ENCODE results near the gene P3R3URF.

P3R3URF gene

DNA sequence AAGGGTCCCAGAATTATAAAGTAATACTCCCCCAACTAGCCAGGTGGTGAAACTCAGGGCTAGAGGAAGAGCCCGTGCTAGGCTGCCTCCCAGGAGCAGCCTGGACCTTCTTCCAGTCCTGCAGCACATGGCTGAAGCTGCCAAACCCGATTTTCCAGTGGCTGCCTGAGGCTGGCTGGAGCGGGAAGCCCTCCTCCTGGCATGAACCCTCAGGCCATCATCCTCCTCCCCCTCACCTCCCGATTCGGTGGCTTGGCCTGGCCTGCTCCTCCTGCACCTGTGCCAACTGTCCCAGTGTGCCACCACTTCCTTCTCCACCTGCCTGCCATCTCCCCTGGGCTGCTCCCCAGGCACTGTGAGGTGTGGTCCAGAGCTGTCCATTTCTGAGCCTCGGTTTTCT lies 4.4 kb downstream of the P3R3URF start:
- peak overlapping the region; percentile 71 to 97 (median 90) for H3K4me2 ChIP-seq
- no peaks in the 10 kb centered on the region for H3K36me3 ChIP-seq
- peaks cover 49 to 81% (median 56%) of the 10 kb centered on the region in 10 experiments for H3K4me1 ChIP-seq
- peak overlapping the region in 9 of 11 experiments; percentile 24 to 56 (median 47); a peak in 15 of 22 replicates for H3K27ac ChIP-seq
- H3K9ac ChIP-seq = peak overlapping the region in 7 of 11 experiments; percentile 9 to 50 (median 36); a peak in 7 of 22 replicates
- no peaks in the 10 kb centered on the region for H3K9me3 ChIP-seq (replicated peaks in 1 of 11)
- H3K4me3 ChIP-seq = peak overlapping the region in 4 of 10 experiments; percentile 7 to 49 (median 30); a peak in 3 of 20 replicates
- H4K20me1 ChIP-seq = no peaks in the 10 kb centered on the region
- peaks cover 4 to 11% (median 8%) of the 10 kb centered on the region in 11 experiments; a peak in 14 of 22 replicates for H3K27me3 ChIP-seq
- no peak for TF ChIP-seq Cebpa-rat (IDR thresholded peaks at IDR 0.05)

DNA sequence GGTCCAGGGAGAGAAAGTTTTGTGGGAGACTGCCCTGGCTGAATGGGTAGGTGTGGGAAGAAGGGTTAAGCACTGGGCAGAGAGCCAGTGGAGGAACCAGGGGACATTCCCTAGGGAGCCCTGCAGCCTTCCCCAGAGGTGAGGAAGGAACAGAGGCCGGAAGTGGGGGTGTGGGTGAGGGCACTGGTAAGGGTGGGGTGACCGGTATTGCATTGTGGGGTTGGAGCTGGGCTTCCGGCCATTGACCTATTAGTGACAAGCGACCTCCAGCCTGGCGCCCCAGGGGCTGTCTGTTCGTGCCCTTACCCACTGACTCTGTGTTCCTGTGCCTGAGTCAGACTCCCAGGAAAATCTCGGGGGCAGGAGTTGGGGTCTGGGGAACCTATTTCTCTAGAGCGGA lies 4.9 kb downstream of the P3R3URF start:
- no peaks in the 10 kb centered on the region for H3K36me3 ChIP-seq
- peak overlapping the region in 7 of 11 experiments; percentile 9 to 50 (median 36); a peak in 7 of 22 replicates for H3K9ac ChIP-seq
- peak overlapping the region in 9 of 11 experiments; percentile 24 to 56 (median 47); a peak in 15 of 22 replicates for H3K27ac ChIP-seq
- peaks cover 9 to 16% (median 13%) of the 10 kb centered on the region in 11 experiments; a peak in 14 of 22 replicates for H3K27me3 ChIP-seq
- peak overlapping the region; percentile 71 to 97 (median 90) for H3K4me2 ChIP-seq
- no peaks in the 10 kb centered on the region for H4K20me1 ChIP-seq
- H3K9me3 ChIP-seq (replicated peaks in 1 of 11) = no peaks in the 10 kb centered on the region
- TF ChIP-seq Cebpa-rat (IDR thresholded peaks at IDR 0.05) = no peak
- peaks cover 50 to 82% (median 56%) of the 10 kb centered on the region in 10 experiments for H3K4me1 ChIP-seq
- peak overlapping the region in 6 of 10 experiments; percentile 7 to 49 (median 19); a peak in 7 of 20 replicates for H3K4me3 ChIP-seq

DNA sequence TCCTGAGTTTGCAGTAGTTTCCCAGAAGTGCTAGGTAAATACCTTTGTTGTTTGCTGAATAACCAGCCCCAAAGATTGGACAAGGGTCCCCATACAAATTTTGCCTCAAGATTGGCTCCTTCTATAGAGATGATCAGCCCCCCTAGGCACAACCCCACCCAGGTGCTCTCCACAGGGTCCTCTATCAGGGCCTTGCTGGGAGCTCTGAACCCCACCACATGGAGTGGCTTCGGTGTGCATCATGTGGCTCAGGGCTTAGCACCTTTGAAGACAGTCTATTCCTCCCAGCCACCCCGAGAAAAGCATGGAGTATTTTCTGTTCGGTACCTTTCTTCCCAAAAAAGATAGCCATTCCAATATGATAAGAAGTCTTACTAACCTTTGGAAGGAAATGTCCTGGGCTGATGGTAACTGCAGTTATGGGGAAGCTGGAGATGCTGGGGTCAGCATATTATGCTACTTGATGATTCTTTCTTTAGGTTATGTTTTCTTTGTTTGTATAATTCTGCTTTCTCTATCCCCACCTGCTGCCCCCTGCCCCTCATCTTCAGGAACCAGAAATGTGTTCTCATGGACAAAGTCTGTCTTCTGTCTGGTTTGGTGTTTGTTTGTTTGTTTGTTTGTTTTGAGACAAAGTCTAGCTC lies 6.4 kb downstream of the P3R3URF start:
- peak overlapping the region in 5 of 11 experiments; percentile 71 to 97 (median 85); a peak in 8 of 22 replicates for H3K4me2 ChIP-seq
- H3K4me1 ChIP-seq = peaks cover 49 to 72% (median 51%) of the 10 kb centered on the region in 10 experiments
- no peak for TF ChIP-seq Cebpa-rat (IDR thresholded peaks at IDR 0.05)
- peaks cover 9 to 18% (median 14%) of the 10 kb centered on the region in 11 experiments; a peak in 15 of 22 replicates for H3K27me3 ChIP-seq
- H3K36me3 ChIP-seq = no peaks in the 10 kb centered on the region
- no peaks in the 10 kb centered on the region for H4K20me1 ChIP-seq
- H3K9ac ChIP-seq = no peak overlapping the region
- no peak overlapping the region for H3K27ac ChIP-seq
- no peaks in the 10 kb centered on the region for H3K9me3 ChIP-seq (replicated peaks in 1 of 11)
- no peak overlapping the region for H3K4me3 ChIP-seq

DNA sequence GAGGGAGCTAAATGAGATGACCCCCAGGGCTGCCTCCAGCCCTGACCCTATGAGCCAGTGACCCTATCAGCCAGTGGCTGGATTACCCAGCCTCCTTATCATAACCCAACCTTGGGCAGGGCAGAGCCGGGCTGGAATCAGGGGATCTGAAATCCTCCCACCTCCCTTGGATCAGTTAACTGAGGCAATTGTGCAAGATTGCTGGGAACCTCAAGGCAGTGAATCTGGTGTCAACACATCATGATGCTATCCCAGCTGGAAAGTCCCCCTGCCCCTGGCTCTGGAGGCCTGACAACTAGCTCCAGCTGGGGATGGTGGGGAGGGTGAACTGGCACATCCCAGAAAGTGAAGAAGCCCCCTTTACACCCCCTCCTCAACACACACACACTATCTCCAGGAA lies 7.8 kb downstream of the P3R3URF start:
- H3K27me3 ChIP-seq = peaks cover 9 to 18% (median 14%) of the 10 kb centered on the region in 11 experiments; a peak in 15 of 22 replicates
- no peak overlapping the region; a peak in 1 of 22 replicates for H3K4me2 ChIP-seq
- H3K4me1 ChIP-seq = peaks cover 44 to 58% (median 47%) of the 10 kb centered on the region in 10 experiments
- H4K20me1 ChIP-seq = no peaks in the 10 kb centered on the region
- TF ChIP-seq Cebpa-rat (IDR thresholded peaks at IDR 0.05) = no peak
- no peak overlapping the region for H3K4me3 ChIP-seq
- H3K9me3 ChIP-seq (replicated peaks in 1 of 11) = no peaks in the 10 kb centered on the region
- H3K36me3 ChIP-seq = no peaks in the 10 kb centered on the region
- H3K9ac ChIP-seq = no peak overlapping the region
- H3K27ac ChIP-seq = no peak overlapping the region

DNA sequence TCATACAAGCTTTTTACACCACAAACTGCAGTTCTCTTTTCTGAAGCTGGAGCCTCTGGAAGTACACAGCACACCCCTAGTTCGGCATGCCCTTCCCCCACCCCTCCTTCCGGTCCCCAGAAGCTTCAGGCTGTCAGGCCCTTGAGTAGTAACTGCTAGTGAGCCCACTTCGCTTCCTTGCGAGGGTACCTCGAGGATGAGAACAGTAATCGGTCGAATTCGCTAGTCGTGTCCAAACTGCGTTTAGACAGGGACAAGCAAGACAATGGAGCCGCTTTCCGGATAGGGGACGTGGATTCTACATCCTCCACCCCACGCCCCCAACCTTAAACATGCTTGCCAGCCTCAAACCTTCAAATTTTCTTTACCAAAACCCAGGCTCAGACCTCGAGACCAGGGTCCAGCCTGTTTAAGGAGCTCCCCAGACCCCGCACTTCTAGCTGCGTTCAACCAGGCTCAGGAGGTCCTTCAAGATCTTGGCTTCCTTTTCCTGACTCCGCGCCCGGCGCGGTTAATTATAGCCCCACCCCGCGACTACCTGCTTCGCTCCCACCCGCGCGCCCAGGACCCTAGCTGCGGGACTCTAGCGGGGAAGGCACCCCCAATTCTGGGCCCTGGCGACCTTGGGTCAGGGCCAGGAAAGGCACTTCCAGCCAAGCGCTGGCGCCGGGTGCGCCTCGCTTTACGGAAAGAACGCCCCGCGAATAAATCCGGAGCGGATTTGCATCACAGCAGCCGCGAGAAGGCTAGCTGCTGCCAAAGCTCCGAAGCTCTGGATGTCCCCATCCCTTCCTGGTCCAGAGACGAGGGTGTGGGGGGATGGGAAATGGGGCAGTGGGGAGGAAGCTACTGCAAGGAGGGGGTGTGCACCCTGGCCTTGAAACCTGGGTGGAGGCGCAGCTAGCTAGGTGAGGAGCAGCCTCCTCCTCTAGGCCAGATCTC lies 9.5 kb downstream of the P3R3URF start:
- Histone ChIP-seq H3K9ac (peak overlapping the region in 10 of 11 experiments; percentile 8 to 59 (median 46); a peak in 15 of 22 replicates), H3K36me3 (no peaks in the 10 kb centered on the region), H3K4me2 (peak overlapping the region; percentile 58 to 82 (median 73)), H3K4me3 (peak overlapping the region; percentile 31 to 67 (median 52); a peak in 19 of 20 replicates), H3K4me1 (peaks cover 28 to 41% (median 30%) of the 10 kb centered on the region in 10 experiments), H4K20me1 (no peaks in the 10 kb centered on the region), H3K27ac (peak overlapping the region in 3 of 11 experiments; percentile 8 to 37 (median 32); a peak in 6 of 22 replicates), H3K9me3 (replicated peaks in 1 of 11) (no peaks in the 10 kb centered on the region), H3K27me3 (peaks cover 9 to 18% (median 14%) of the 10 kb centered on the region in 11 experiments; a peak in 15 of 22 replicates)
- TF ChIP-seq Cebpa-rat (IDR thresholded peaks at IDR 0.05) = no peak

DNA sequence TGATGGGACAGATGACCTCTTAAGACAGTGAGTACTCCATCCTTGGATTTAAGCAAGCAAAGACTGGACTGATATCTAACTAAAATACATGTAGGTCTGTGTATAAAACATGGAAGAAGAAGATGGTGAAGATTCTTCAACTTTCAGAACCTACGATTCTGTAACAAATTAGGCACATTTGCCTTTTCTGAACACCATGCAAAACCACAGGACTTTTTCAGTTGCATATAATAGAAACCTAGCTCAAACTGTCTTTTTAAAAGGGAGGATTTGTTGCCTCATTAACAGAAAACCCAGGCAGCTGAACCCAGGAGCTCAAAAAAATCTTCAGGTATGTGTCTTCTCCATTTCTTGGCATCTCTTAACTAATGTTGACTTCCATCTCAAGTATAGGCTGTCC lies 16.1 kb downstream of the P3R3URF start:
- H3K27me3 ChIP-seq = no peaks in the 10 kb centered on the region
- TF ChIP-seq Cebpa-rat (IDR thresholded peaks at IDR 0.05) = no peak
- H3K4me1 ChIP-seq = no peaks in the 10 kb centered on the region
- H3K27ac ChIP-seq = no peak overlapping the region
- no peak overlapping the region for H3K4me2 ChIP-seq
- H4K20me1 ChIP-seq = no peaks in the 10 kb centered on the region
- no peak overlapping the region for H3K4me3 ChIP-seq
- no peaks in the 10 kb centered on the region for H3K36me3 ChIP-seq
- H3K9me3 ChIP-seq (replicated peaks in 1 of 11) = no peaks in the 10 kb centered on the region
- H3K9ac ChIP-seq = no peak overlapping the region

DNA sequence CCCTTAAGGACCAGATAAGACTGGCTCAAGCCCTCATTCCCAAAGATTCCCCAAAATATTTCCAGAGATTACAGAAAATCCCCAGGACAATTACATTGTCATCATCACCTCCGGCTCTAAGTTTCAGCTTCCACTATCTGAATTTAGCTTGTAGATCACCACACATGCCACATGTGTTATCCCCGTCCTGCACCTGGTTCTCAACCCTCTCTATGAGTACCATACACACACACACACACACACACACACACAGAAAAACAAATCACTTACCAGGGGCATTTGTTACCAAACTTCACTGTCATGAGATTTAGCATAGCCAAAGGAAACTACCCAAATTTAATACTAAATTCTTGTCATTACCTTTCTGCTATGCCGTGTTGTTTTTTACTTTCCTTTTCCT lies 16.8 kb downstream of the P3R3URF start:
- Histone ChIP-seq H4K20me1 (no peaks in the 10 kb centered on the region), H3K9me3 (replicated peaks in 1 of 11) (no peaks in the 10 kb centered on the region), H3K36me3 (no peaks in the 10 kb centered on the region), H3K9ac (no peak overlapping the region), H3K4me1 (no peaks in the 10 kb centered on the region), H3K27me3 (no peaks in the 10 kb centered on the region), H3K27ac (no peak overlapping the region), H3K4me2 (no peak overlapping the region), H3K4me3 (no peak overlapping the region)
- TF ChIP-seq Cebpa-rat (IDR thresholded peaks at IDR 0.05) = no peak

DNA sequence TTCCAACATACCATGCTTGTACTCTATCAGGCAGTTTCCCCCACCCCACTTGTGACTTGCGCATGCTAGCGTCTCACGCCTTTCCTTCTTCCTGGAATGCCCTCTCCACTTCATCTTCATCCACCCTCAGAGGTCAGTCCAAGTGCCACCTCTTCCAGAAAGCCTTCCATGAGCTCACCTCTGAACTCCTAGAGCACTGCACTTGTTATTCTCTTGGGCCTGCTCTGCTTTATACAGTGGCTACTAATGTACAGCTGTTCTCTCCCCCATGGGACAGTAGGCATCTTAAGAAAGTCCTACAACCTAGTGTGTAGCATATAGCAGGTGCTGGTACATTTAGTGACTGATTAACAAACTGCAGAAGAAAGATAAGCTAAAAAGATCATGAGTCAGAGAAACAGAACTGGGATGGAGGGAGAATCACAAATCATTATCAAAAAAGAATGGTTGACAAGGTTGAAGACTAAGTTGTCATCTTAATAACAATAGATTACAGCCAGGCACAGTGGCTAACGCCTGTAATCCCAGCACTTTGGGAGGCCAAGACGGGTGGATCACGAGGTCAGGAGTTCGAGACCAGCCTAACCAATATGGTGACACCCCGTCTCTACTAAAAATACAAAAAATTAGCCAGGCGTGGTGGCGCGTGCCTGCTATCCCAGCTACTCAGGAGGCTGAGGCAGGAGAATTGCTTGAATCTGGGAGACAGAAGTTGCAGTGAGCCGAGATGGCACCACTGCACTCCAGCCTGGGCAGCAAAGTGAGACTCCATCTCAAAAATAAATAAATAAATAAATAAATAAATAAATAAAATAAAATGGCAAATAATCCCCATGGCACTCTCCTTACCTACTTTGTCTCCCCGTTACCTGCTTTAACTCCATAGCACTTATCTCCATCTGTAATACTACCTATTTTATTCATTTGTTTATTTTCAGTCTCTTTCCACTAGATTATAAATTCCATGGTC lies 17.7 kb downstream of the P3R3URF start:
- Histone ChIP-seq H3K4me2 (no peak overlapping the region), H3K27me3 (no peaks in the 10 kb centered on the region), H3K4me3 (no peak overlapping the region), H3K4me1 (no peaks in the 10 kb centered on the region), H4K20me1 (no peaks in the 10 kb centered on the region), H3K27ac (no peak overlapping the region), H3K9ac (no peak overlapping the region), H3K9me3 (replicated peaks in 1 of 11) (no peaks in the 10 kb centered on the region), H3K36me3 (no peaks in the 10 kb centered on the region)
- TF ChIP-seq Cebpa-rat (IDR thresholded peaks at IDR 0.05) = no peak
